Progenitor cell of endocrine pancreas (in vitro differentiated cells): ENCODE measurements around the gene DEFB132. TPM values are rescaled to one million over a fixed set of nuclear protein-coding genes. Genes with fewer than 3 reads are reported as not detected.
A peak's percentile ranks its signal among the peaks of the same experiment; 100 is the strongest.

Experiments
- DNase-seq: peaks from one replicate; pipeline ENCODE4 v3.0.0; 2021; ENCODE audit warnings: low spot score; ENCODE audit not compliant: unreplicated experiment
- H3K27ac Mint-ChIP-seq: 2 replicates; pipeline ENCODE4 v1.8.0; 2021; ENCODE audit warnings: mild to moderate bottlenecking, moderate library complexity, mixed read lengths
- H3K27me3 Mint-ChIP-seq: 2 replicates; pipeline ENCODE4 v1.8.0; 2021; ENCODE audit warnings: mixed read lengths
- H3K36me3 Mint-ChIP-seq: 2 replicates; pipeline ENCODE4 v1.8.0; 2022; ENCODE audit warnings: mixed read lengths; ENCODE audit not compliant: insufficient read depth
- H3K4me1 Mint-ChIP-seq: 2 replicates; pipeline ENCODE4 v1.8.0; 2021; ENCODE audit warnings: low read depth, mixed read lengths
- H3K4me3 Mint-ChIP-seq: 2 replicates; pipeline ENCODE4 v1.8.0; 2021; ENCODE audit warnings: low read depth, mild to moderate bottlenecking, moderate library complexity, mixed read lengths
- H3K9me3 Mint-ChIP-seq: 2 replicates; pipeline ENCODE4 v1.8.0; 2021; ENCODE audit warnings: low read depth, mixed read lengths
- CTCF ChIP-seq: fragments of 200-600 bp; sonication (generic); IDR thresholded peaks from one replicate; pipeline ENCODE4 v1.5.0; 2021; ENCODE audit warnings: antibody characterized with exemption, mild to moderate bottlenecking; ENCODE audit not compliant: unreplicated experiment
- total RNA-seq: library from RNA; stranded (reverse); gene quantifications from 2 replicates; pipeline ENCODE4 v1.2.1, GENCODE V29; 2021

DEFB132 gene
- total RNA-seq, 1 donor from 2014 or later: not detected

- Mint-ChIP-seq H3K27me3 (no peaks in the 10 kb centered on the region), H3K4me3 (no peak overlapping the region), H3K27ac (no peak overlapping the region), H3K36me3 (peaks cover 12% of the 10 kb centered on the region), H3K9me3 (no peaks in the 10 kb centered on the region), H3K4me1 (peaks cover 6% of the 10 kb centered on the region)
- DNase-seq: no peak
- TF ChIP-seq CTCF: no peak
These were observed 32.2 kb downstream of the DEFB132 start for GRCh38 chr20:289693-290083.

- no peak within 1 kb of the TSS for H3K4me3 Mint-ChIP-seq
- H3K4me1 Mint-ChIP-seq: peaks cover 6% of the 10 kb centered on the region
- no peak within 1 kb of the TSS for H3K27ac Mint-ChIP-seq
These were observed 32.7 kb downstream of the DEFB132 start, which contains the start of gene C20orf96 for GRCh38 chr20:290084-290831. C20orf96 (minus strand) TSS chr20:290750; CDS start chr20:290610, 140 bp downstream.

GRCh38 chr20:294602-295001, 37.1 kb downstream of the DEFB132 start:
- Mint-ChIP-seq H3K9me3 (no peaks in the 10 kb centered on the region), H3K27ac (no peak overlapping the region), H3K27me3 (peaks cover 4% of the 10 kb centered on the region), H3K36me3 (no peaks in the 10 kb centered on the region), H3K4me3 (no peak overlapping the region), H3K4me1 (peaks cover 12% of the 10 kb centered on the region)
- DNase-seq: no peak
- TF ChIP-seq CTCF: no peak

More at GRCh38 chr20:290084-290831, 32.7 kb downstream of the DEFB132 start, which contains the start of gene C20orf96:
- Mint-ChIP-seq H3K36me3 (peaks cover 12% of the 10 kb centered on the region), H3K9me3 (no peaks in the 10 kb centered on the region), H3K27me3 (no peaks in the 10 kb centered on the region)
- DNase-seq: peak; percentile 83
- peak; percentile 50 for TF ChIP-seq CTCF

GRCh38 chr20:295804-296203, 38.3 kb downstream of the DEFB132 start:
- Mint-ChIP-seq H3K4me1 (peaks cover 20% of the 10 kb centered on the region), H3K27ac (peak overlapping the region; percentile 87), H3K27me3 (peaks cover 4% of the 10 kb centered on the region), H3K9me3 (no peaks in the 10 kb centered on the region), H3K36me3 (peaks cover 2% of the 10 kb centered on the region), H3K4me3 (peak overlapping the region; percentile 53)
- TF ChIP-seq CTCF: no peak
- no peak for DNase-seq

- peak; percentile 42 for TF ChIP-seq CTCF
- Mint-ChIP-seq H3K27ac (peak within 1 kb of the TSS; percentile 99), H3K9me3 (no peaks in the 10 kb centered on the region), H3K36me3 (peaks cover 4% of the 10 kb centered on the region), H3K27me3 (peaks cover 4% of the 10 kb centered on the region), H3K4me1 (peaks cover 26% of the 10 kb centered on the region), H3K4me3 (peak within 1 kb of the TSS; percentile 96)
- DNase-seq: peak; percentile 76
These were observed 39.8 kb downstream of the DEFB132 start, which contains the start of gene ZCCHC3 for GRCh38 chr20:297098-297924. ZCCHC3 (plus strand) TSS chr20:297570; CDS start chr20:297587, 17 bp downstream.
